ENCODE results near the gene DISC1.

The DISC1 gene

DNA sequence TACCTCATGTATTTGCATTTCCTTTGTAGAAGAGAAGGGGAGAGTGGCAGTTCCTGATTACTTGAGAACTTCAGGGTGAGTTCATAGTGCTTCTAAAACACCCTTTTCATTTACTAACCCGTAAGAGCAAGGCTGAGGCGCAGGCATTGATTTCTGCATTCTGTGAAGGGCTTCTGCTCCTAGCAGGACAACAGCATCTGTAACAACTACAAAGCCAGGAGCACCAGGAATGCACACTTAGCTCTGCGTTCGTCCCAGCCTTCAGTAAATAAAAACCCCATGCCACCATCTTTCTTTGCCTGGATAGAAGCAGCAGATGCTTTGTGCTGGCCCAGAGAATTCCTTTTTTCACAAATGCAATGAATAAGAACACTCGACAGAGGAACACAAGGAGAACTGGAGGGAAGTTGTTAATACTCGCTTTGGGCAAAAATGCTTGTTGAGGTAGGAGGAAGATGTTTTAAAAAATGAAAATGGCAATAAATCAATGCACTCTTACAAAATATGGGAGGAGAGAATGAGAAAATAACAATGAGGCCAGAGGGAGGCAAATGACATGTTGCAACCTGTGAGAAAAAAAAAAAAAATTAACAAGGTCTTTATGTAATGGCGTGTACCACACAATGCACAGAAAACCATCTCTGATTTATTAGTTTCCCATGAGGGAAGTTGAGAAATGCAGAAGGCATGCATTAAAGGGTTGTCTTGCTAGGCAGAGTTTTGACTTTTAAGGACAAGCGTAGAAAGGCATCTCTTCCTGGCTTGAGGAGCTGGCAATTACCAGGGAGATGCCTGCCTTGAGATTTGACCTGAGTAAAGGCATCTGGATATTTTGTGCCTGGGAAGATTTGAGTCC is 418.8 kb downstream of the DISC1 start:
- Mint-ChIP-seq H3K27me3 (peaks cover 1% of the 10 kb centered on the region), H3K4me3 (no peak overlapping the region), H3K27ac (no peak overlapping the region), H3K4me1 (no peaks in the 10 kb centered on the region), H3K9me3 (no peaks in the 10 kb centered on the region), H3K36me3 (peaks cover 17% of the 10 kb centered on the region)

DNA sequence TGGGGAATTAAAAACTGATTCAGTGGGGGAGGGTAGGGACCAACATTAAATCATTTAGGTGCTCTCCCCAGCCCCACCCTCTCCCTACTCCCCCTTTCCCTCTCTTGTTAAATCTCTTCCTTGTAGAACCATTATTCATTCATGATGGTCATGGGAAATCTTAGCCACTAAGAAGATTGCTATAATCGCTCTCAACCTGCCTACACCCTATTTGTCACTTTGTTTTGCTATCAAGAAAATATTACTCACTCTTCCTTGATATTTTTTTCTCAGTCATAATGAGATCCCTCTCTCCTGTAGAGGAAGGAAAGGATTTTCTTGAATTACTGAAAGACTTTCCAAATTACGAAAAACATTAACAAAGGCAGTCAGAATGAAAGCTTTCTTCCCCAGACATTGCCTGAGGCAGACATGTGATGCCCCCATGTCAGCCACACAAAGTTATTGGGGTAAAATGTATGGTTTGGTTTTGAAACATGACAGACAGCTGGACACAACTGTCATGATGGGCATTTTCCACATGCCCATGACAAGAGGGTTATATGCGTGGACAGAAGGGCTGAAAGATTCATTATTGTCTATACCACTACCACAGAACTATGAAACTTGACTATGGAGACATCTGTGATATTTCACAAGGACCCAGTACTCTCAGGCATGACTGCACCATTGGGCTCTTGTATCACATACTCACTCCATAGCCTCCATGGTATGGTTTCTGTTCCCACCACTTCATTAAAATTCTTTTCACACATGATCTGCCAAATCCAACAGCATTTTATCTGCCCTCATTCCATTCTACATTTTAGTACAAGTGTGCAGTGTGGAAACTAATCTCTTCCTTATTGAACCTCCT is 420.1 kb downstream of the DISC1 start:
- Mint-ChIP-seq H3K9me3 (no peaks in the 10 kb centered on the region), H3K36me3 (peaks cover 20% of the 10 kb centered on the region), H3K27me3 (peaks cover 1% of the 10 kb centered on the region), H3K4me1 (no peaks in the 10 kb centered on the region), H3K27ac (no peak overlapping the region), H3K4me3 (no peak overlapping the region)

- Mint-ChIP-seq H3K9me3 (no peaks in the 10 kb centered on the region), H3K27me3 (peaks cover 1% of the 10 kb centered on the region), H3K4me3 (no peak overlapping the region), H3K4me1 (no peaks in the 10 kb centered on the region), H3K27ac (no peak overlapping the region), H3K36me3 (peaks cover 20% of the 10 kb centered on the region)
Observed at GRCh38 chr1:232047473-232047872, 420.9 kb downstream of the DISC1 start.

DNA sequence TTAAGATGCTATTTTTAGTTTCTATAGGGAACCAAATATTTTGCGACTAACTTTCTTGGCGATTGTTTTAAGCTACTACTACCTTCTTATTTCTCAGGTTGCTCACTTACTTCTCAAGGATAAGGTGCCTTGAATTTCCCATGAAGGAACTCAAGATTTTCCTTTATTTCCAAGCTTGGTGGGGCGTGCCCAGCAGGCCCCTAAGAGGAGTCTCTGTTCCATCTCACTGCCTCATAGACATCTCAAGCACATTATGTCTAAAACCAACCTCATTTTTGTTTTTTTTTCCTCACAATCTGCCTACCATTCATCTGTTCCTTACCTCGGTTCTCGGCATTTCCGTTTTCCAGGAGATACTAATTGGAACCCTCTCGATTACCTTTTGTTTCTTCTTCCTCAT is 421.9 kb downstream of the DISC1 start:
- H3K27me3 Mint-ChIP-seq, result peaks cover 1% of the 10 kb centered on the region
- no peaks in the 10 kb centered on the region for H3K4me1 Mint-ChIP-seq
- no peak overlapping the region for H3K4me3 Mint-ChIP-seq
- peaks cover 18% of the 10 kb centered on the region for H3K36me3 Mint-ChIP-seq
- no peaks in the 10 kb centered on the region for H3K9me3 Mint-ChIP-seq
- H3K27ac Mint-ChIP-seq, result no peak overlapping the region

GRCh38 chr1:232049335-232049734 is 422.7 kb downstream of the DISC1 start:
- no peak overlapping the region for H3K27ac Mint-ChIP-seq
- H3K4me1 Mint-ChIP-seq, result no peaks in the 10 kb centered on the region
- H3K9me3 Mint-ChIP-seq, result no peaks in the 10 kb centered on the region
- H3K36me3 Mint-ChIP-seq, result peaks cover 18% of the 10 kb centered on the region
- peaks cover 1% of the 10 kb centered on the region for H3K27me3 Mint-ChIP-seq
- no peak overlapping the region for H3K4me3 Mint-ChIP-seq

GRCh38 chr1:232057217-232057895 is 430.8 kb downstream of the DISC1 start:
- Mint-ChIP-seq H3K4me3 (no peak overlapping the region), H3K27ac (no peak overlapping the region), H3K27me3 (no peaks in the 10 kb centered on the region), H3K9me3 (no peaks in the 10 kb centered on the region), H3K4me1 (no peaks in the 10 kb centered on the region), H3K36me3 (no peaks in the 10 kb centered on the region)

GRCh38 chr1:232057896-232058274 is 431.3 kb downstream of the DISC1 start:
- no peaks in the 10 kb centered on the region for H3K9me3 Mint-ChIP-seq
- no peaks in the 10 kb centered on the region for H3K27me3 Mint-ChIP-seq
- H3K27ac Mint-ChIP-seq, result no peak overlapping the region
- no peak overlapping the region for H3K4me3 Mint-ChIP-seq
- no peaks in the 10 kb centered on the region for H3K4me1 Mint-ChIP-seq
- H3K36me3 Mint-ChIP-seq, result no peaks in the 10 kb centered on the region

DNA sequence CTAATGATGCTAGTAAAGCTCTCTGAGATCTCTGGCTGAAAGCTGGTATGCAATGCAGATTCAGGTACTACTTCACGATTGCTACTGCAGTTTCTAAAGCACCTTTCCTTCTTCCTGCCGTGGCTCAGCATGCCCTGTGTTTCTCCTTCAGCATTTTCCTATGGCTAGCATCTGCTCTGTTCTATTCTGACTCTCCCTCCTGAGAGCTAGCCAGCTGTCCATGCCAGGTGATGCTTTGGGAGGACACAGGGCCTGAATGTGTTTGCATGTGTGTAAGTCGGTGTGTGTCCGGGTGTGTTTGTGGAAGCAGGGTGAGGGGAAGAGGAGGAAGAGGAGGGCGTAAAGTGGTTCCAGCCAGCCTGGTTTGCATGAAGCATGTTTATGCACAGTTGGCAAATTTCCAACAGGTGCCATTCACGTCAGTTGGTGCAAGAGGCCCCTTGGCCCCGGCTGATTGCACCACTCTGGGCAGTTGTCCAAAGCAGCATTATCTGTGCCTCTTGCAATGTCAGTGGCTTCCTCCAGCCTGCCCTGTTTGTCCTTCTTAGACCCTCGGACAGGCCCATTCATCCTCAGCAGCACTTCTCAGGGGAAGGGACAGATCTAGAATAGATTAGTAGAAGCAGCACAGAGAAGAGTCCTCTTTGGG is 433.3 kb downstream of the DISC1 start:
- Mint-ChIP-seq H3K4me1 (no peaks in the 10 kb centered on the region), H3K27ac (no peak overlapping the region), H3K9me3 (no peaks in the 10 kb centered on the region), H3K4me3 (no peak overlapping the region), H3K27me3 (no peaks in the 10 kb centered on the region), H3K36me3 (no peaks in the 10 kb centered on the region)

DNA sequence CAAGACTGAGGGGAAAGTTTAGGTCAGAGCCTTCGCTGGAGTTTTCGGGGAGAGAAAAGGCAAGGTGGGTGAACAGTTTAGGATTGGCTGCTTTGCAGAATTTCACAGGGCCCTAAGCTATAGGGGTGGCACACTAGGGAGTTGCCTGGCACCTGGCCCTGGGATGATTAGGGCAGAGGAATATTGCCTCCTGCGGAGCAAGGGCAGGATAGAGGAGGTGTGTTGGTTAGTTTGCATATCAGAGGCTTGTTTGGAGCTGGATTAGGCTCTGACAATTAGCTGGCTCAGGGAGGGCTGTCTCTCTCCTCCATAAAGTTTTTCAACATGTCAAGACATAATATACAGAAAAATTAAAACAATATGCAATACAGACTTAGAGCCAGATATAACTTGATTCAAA is 436.4 kb downstream of the DISC1 start:
- Mint-ChIP-seq H3K4me1 (no peaks in the 10 kb centered on the region), H3K27me3 (no peaks in the 10 kb centered on the region), H3K4me3 (no peak overlapping the region), H3K36me3 (no peaks in the 10 kb centered on the region), H3K9me3 (no peaks in the 10 kb centered on the region), H3K27ac (no peak overlapping the region)

- Mint-ChIP-seq H3K36me3 (peaks cover 2% of the 10 kb centered on the region), H3K4me1 (no peaks in the 10 kb centered on the region), H3K4me3 (no peak overlapping the region), H3K27ac (no peak overlapping the region), H3K9me3 (no peaks in the 10 kb centered on the region), H3K27me3 (no peaks in the 10 kb centered on the region)
Observed at GRCh38 chr1:232066521-232066920, 439.9 kb downstream of the DISC1 start.

DNA sequence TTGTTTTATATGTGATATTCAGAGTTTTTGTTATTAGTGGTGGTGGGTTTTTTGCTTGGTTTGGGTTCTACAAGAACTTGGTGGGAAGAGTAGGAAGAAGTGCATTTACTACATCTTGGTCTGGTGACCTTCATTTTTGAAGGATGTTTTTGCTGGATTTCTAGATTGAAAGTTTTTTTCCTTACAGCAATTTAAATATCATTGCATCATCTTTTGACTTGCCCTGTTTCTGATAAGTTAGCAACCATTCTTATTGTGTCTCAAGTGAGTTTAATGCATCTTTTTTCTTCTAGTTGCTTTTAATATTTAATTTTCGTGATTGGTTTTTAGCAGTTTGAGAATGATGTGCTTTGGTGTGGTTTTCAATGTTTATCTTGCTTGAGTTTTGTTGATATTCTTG is 447.7 kb downstream of the DISC1 start:
- peaks cover 9% of the 10 kb centered on the region for H3K9me3 Mint-ChIP-seq
- no peak overlapping the region for H3K4me3 Mint-ChIP-seq
- no peaks in the 10 kb centered on the region for H3K4me1 Mint-ChIP-seq
- no peak overlapping the region for H3K27ac Mint-ChIP-seq
- H3K36me3 Mint-ChIP-seq, result peaks cover 16% of the 10 kb centered on the region
- peaks cover 8% of the 10 kb centered on the region for H3K27me3 Mint-ChIP-seq

GRCh38 chr1:232077809-232078208 is 451.2 kb downstream of the DISC1 start:
- H3K27me3 Mint-ChIP-seq, result peaks cover 7% of the 10 kb centered on the region
- no peak overlapping the region for H3K27ac Mint-ChIP-seq
- no peak overlapping the region for H3K4me3 Mint-ChIP-seq
- H3K9me3 Mint-ChIP-seq, result peaks cover 18% of the 10 kb centered on the region
- no peaks in the 10 kb centered on the region for H3K4me1 Mint-ChIP-seq
- peaks cover 12% of the 10 kb centered on the region for H3K36me3 Mint-ChIP-seq

GRCh38 chr1:232084584-232085223 is 458.1 kb downstream of the DISC1 start:
- peaks cover 1% of the 10 kb centered on the region for H3K27me3 Mint-ChIP-seq
- no peak overlapping the region for H3K4me3 Mint-ChIP-seq
- H3K4me1 Mint-ChIP-seq, result no peaks in the 10 kb centered on the region
- H3K36me3 Mint-ChIP-seq, result no peaks in the 10 kb centered on the region
- peaks cover 5% of the 10 kb centered on the region for H3K9me3 Mint-ChIP-seq
- no peak overlapping the region for H3K27ac Mint-ChIP-seq

DNA sequence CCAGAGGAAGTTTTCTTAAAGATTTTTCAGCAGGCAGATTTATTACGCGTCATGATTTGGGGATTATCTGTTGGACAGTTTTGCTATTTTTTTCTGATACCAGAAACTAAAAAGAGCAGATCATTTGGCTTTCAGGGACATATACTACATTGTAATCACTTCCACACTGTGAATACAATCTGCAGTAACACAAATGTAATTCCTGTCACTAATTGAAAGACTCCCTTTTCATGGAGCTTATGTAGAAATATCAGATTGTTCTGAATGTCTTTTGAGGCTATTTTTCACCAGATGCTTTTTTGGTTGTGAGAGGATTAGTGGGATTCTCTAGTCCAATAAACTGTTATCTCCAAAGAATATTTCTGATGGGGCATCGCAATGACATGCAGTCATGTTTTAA is 464.2 kb downstream of the DISC1 start:
- Mint-ChIP-seq H3K27me3 (no peaks in the 10 kb centered on the region), H3K27ac (no peak overlapping the region), H3K4me3 (no peak overlapping the region), H3K4me1 (no peaks in the 10 kb centered on the region), H3K36me3 (no peaks in the 10 kb centered on the region), H3K9me3 (no peaks in the 10 kb centered on the region)

All from activated naive CD4-positive, alpha-beta T cell treated with anti-CD3 and anti-CD28 coated beads, Interleukin-2, amount 50 U/mL, for 24 hours (primary cell).